Stomach (tissue), 4 donors: ENCODE results near the gene CBFB.

Experiments used
- CTCF ChIP-seq, 7 experiments: fragments of 450-650 bp in 4 of 7; fragments of 200-600 bp in 3 of 7; sonication (generic) in 3 of 7; IDR thresholded peaks; one replicate each; pipeline ENCODE4 v1.5.1; 2016 to 2019; ENCODE audit warnings: antibody characterized with exemption in 7 of 7, control low read depth in 2 of 7, mild to moderate bottlenecking in 1 of 7
- POLR2A ChIP-seq, 4 donors: fragments of 450-650 bp; IDR thresholded peaks; one replicate each; pipeline ENCODE4 v1.6.1; 2016; ENCODE audit warnings: antibody characterized with exemption in 4 of 4, control low read depth in 2 of 4, mild to moderate bottlenecking in 1 of 4, moderate library complexity in 1 of 4
- POLR2AphosphoS5 ChIP-seq, 3 donors: sonication (generic); formaldehyde crosslinking; IDR thresholded peaks; one replicate each; pipeline ENCODE4 v1.6.1; 2016; ENCODE audit warnings: antibody characterized with exemption in 3 of 3

- TF ChIP-seq CTCF (IDR thresholded peaks at IDR 0.05) (no peak), POLR2A (IDR thresholded peaks at IDR 0.05) (no peak), POLR2AphosphoS5 (IDR thresholded peaks at IDR 0.05) (no peak)
Measured at GRCh38 chr16:67011274-67011673, 17.7 kb upstream of the CBFB start.
